SK-N-SH (cell line): Measurements from ENCODE around the gene HHATL. TPM values are rescaled to one million over a fixed set of nuclear protein-coding genes. Genes with fewer than 3 reads are reported as not detected.

ENCODE experiments used
- CTCF ChIA-PET: fragments of 300-600, 350-600 bp; formaldehyde crosslinking; extraction: SDS; loops from one replicate; lab custom pipeline; 2021; lab: Yijun Ruan, JAX
- POLR2A ChIA-PET: fragments of 350-600 bp; sonication (Branson Sonifier 250); formaldehyde crosslinking; extraction: SDS; loops from one replicate; lab custom pipeline; 2020; ENCODE audit warnings: antibody characterized with exemption, inconsistent platforms; lab: Yijun Ruan, JAX
- DNase-seq: peaks from one replicate; pipeline ENCODE4 v3.0.0; 2012
- H2AFZ ChIP-seq: fragments of 200-600 bp; sonication (generic); 2 replicates; pipeline ENCODE4 v1.8.1; 2016; ENCODE audit warnings: antibody characterized with exemption, mild to moderate bottlenecking, low read depth
- H3F3A ChIP-seq: fragments of 200-600 bp; sonication (generic); replicated peaks from 2 replicates; pipeline ENCODE3; 2016; ENCODE audit warnings: antibody characterized with exemption, mild to moderate bottlenecking; ENCODE audit not compliant: insufficient read depth
- H3K27ac ChIP-seq, 2 experiments: fragments of 200-500 bp in 1 of 2; fragments of 200-600 bp in 1 of 2; sonication (Bioruptor generic) in 1 of 2; sonication (generic), shearing (Covaris generic) in 1 of 2; 2 replicates each; pipeline versions ENCODE4 v1.5.1 to v1.6.1; 2014 to 2016; ENCODE audit warnings: low read depth in 2 of 2, inconsistent platforms in 1 of 2, low read length in 1 of 2, mild to moderate bottlenecking in 1 of 2, mixed read lengths in 1 of 2
- H3K27me3 ChIP-seq: fragments of 200-600 bp; sonication (generic), shearing (Covaris generic); 2 replicates; pipeline ENCODE4 v1.6.1; 2016; ENCODE audit warnings: mixed run types; ENCODE audit not compliant: insufficient read depth
- H3K36me3 ChIP-seq, 2 experiments: fragments of 200-500 bp in 1 of 2; fragments of 200-600 bp in 1 of 2; sonication (Bioruptor generic) in 1 of 2; sonication (generic) in 1 of 2; replicated peaks in 1 of 2; 2 replicates each; pipeline versions ENCODE3 to v1.5.1; 2014 to 2016; ENCODE audit warnings: low read length in 1 of 2, mild to moderate bottlenecking in 1 of 2; ENCODE audit not compliant: insufficient read depth in 2 of 2, control insufficient read depth in 1 of 2
- H3K4me1 ChIP-seq, 2 experiments: fragments of 200-500 bp in 1 of 2; fragments of 200-600 bp in 1 of 2; sonication (Bioruptor generic) in 1 of 2; sonication (generic), shearing (Covaris generic) in 1 of 2; 2 replicates each; pipeline versions ENCODE4 v1.5.1 to v1.6.1; 2014 to 2016; ENCODE audit warnings: low read depth in 1 of 2, low read length in 1 of 2, mixed run types in 1 of 2; ENCODE audit not compliant: insufficient read depth in 2 of 2, control insufficient read depth in 1 of 2
- H3K4me2 ChIP-seq: fragments of 200-600 bp; sonication (generic), shearing (Covaris generic); 2 replicates; pipeline ENCODE4 v1.6.1; 2017; ENCODE audit warnings: mixed run types
- H3K4me3 ChIP-seq, 2 experiments: fragments of 200-500 bp in 1 of 2; fragments of 200-600 bp in 1 of 2; sonication (Bioruptor generic) in 1 of 2; sonication (generic), shearing (Covaris generic) in 1 of 2; 2 replicates each; pipeline versions ENCODE4 v1.5.1 to v1.8.1; 2014 to 2016; ENCODE audit warnings: low read depth in 2 of 2, inconsistent platforms in 1 of 2, low read length in 1 of 2, mild to moderate bottlenecking in 1 of 2, mixed read lengths in 1 of 2, moderate library complexity in 1 of 2
- H3K79me2 ChIP-seq: fragments of 200-600 bp; sonication (generic); 2 replicates; pipeline ENCODE4 v1.8.1; 2017; ENCODE audit warnings: mild to moderate bottlenecking; ENCODE audit not compliant: insufficient read depth
- H3K9ac ChIP-seq: fragments of 200-600 bp; sonication (generic); 2 replicates; pipeline ENCODE4 v1.6.1; 2017; ENCODE audit warnings: mixed run types
- H3K9me2 ChIP-seq: fragments of 200-600 bp; sonication (generic); 2 replicates; pipeline ENCODE4 v1.6.1; 2017; ENCODE audit warnings: mixed run types
- H3K9me3 ChIP-seq: fragments of 200-600 bp; sonication (generic); 2 replicates; pipeline ENCODE4 v1.6.1; 2017; ENCODE audit warnings: mixed run types, mild to moderate bottlenecking, moderate library complexity
- H4K20me1 ChIP-seq: fragments of 200-600 bp; sonication (generic); 2 replicates; pipeline ENCODE4 v1.6.1; 2017; ENCODE audit warnings: mild to moderate bottlenecking, mixed run types; ENCODE audit not compliant: insufficient read depth
- CHD2 ChIP-seq: fragments of 150-350 bp; IDR thresholded peaks from 2 replicates; pipeline ENCODE4 v1.6.1; 2018; ENCODE audit warnings: low read length; ENCODE audit not compliant: partially characterized antibody
- EZH2phosphoT487 ChIP-seq: fragments of 200-600 bp; sonication (generic); IDR thresholded peaks from 2 replicates; pipeline ENCODE4 v1.6.1; 2017; ENCODE audit warnings: low read depth, mixed run types, mild to moderate bottlenecking, antibody characterized with exemption, moderate library complexity, borderline replicate concordance
- FOSL2 ChIP-seq: IDR thresholded peaks from 2 replicates; pipeline ENCODE4 v1.4.0; 2012; ENCODE audit warnings: low read depth, mild to moderate bottlenecking, moderate library complexity, borderline replicate concordance
- JUND ChIP-seq: IDR thresholded peaks from 2 replicates; pipeline ENCODE4 v1.4.0; 2012
- NRF1 ChIP-seq: IDR thresholded peaks from 2 replicates; pipeline ENCODE4 v1.6.1; 2012; ENCODE audit warnings: low read depth, mild to moderate bottlenecking, low read length
- RCOR1 ChIP-seq: fragments of 150-350 bp; IDR thresholded peaks from 2 replicates; pipeline ENCODE4 v1.6.1; 2017; ENCODE audit warnings: antibody characterized with exemption, low read length
- RFX5 ChIP-seq: IDR thresholded peaks from 2 replicates; pipeline ENCODE4 v1.6.1; 2012; ENCODE audit warnings: mild to moderate bottlenecking, improper control_type of control experiment, low read length
- RXRA ChIP-seq: IDR thresholded peaks from 2 replicates; pipeline ENCODE4 v1.4.0; 2012; ENCODE audit warnings: low read depth, mild to moderate bottlenecking, borderline replicate concordance
- SMC3 ChIP-seq: IDR thresholded peaks from 2 replicates; pipeline ENCODE4 v1.6.1; 2012; ENCODE audit warnings: low read depth, low read length, improper control_type of control experiment
- YY1 ChIP-seq: IDR thresholded peaks from 2 replicates; pipeline ENCODE4 v1.4.0; 2012; ENCODE audit warnings: low read depth, mild to moderate bottlenecking
- WGBS: methylation state at CpG from one replicate; pipeline ENCODE4 v1.1.6; 2017; ENCODE audit warnings: low lambda C conversion rate; 5-methylcytosine and 5-hydroxymethylcytosine counted together
- polyA plus RNA-seq, 3 experiments: library from polyadenylated mRNA; depleted of rRNA; stranded (reverse); fragments of >200 nt; gene quantifications; 2 replicates each; pipeline ENCODE4 v1.2.3, GENCODE V29; 2012
- TF ChIP-seq, protein P1 (sequence below): IDR thresholded peaks from 2 replicates; pipeline ENCODE4; 2012
- TF ChIP-seq, protein P2 (sequence below): IDR thresholded peaks from 2 replicates; pipeline ENCODE4 v1.4.0; 2012; ENCODE audit warnings: low read depth
- TF ChIP-seq, protein P3 (sequence below): fragments of 150-350 bp; IDR thresholded peaks from 2 replicates; pipeline ENCODE4 v1.6.1; 2017; ENCODE audit warnings: antibody characterized with exemption, low read length, low read depth, borderline replicate concordance
- TF ChIP-seq, protein P4 (sequence below): fragments of 200-600 bp; sonication (generic); IDR thresholded peaks from 2 replicates; pipeline ENCODE4 v1.6.1; 2017; ENCODE audit warnings: antibody characterized with exemption, mild to moderate bottlenecking, moderate library complexity
- TF ChIP-seq, protein P5 (sequence below): IDR thresholded peaks from 2 replicates; pipeline ENCODE4 v1.4.0; 2012; ENCODE audit warnings: low read depth, borderline replicate concordance

HHATL gene
- polyA plus RNA-seq, 1 of the 3 experiments (the other 2 are of a cell fraction): not detected

DNA sequence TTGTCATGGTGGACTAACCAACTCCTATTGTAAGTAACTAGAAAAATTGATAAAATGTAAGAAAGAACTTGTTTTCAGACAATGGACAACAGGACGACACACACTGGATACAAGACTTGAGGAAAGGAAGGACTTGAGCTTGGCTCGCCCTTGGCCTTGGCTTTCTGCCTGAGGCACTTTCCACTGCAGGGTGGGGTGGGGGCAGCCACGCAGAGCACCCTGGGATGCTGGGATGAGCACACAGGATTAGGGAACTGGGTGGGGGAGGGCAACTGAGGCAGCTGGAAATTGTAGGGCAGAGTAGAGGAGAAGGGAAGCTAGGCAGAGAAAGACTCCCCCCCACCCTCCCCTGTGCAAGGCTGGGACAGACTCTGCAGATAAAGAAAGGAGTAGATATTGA, 25.5 kb upstream of the HHATL start:
- H3K36me3 ChIP-seq: no peaks in the 10 kb centered on the region
- no peak overlapping the region for H3K9ac ChIP-seq
- no peaks in the 10 kb centered on the region for H3K9me3 ChIP-seq
- WGBS: 63% methylated on average over 2 of the region's 3 CpGs
- ChIA-PET CTCF (no interaction called here), POLR2A (no interaction called here)
- no peak for TF ChIP-seq NRF1
- no peak for TF ChIP-seq YY1
- TF ChIP-seq, protein P1, sequence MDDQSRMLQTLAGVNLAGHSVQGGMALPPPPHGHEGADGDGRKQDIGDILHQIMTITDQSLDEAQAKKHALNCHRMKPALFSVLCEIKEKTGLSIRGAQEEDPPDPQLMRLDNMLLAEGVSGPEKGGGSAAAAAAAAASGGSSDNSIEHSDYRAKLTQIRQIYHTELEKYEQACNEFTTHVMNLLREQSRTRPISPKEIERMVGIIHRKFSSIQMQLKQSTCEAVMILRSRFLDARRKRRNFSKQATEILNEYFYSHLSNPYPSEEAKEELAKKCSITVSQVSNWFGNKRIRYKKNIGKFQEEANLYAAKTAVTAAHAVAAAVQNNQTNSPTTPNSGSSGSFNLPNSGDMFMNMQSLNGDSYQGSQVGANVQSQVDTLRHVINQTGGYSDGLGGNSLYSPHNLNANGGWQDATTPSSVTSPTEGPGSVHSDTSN: no peak
- no peak for TF ChIP-seq SMC3
- no peak for TF ChIP-seq FOSL2
- TF ChIP-seq, protein P2, sequence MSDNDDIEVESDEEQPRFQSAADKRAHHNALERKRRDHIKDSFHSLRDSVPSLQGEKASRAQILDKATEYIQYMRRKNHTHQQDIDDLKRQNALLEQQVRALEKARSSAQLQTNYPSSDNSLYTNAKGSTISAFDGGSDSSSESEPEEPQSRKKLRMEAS: no peak
- peaks cover 4% of the 10 kb centered on the region; the same call in 1 of the 2 replicates for H3K27me3 ChIP-seq
- no peak overlapping the region for H2AFZ ChIP-seq
- no peaks in the 10 kb centered on the region for H3K79me2 ChIP-seq
- DNase-seq: no peak
- H3K4me1 ChIP-seq: peaks cover 0 to 12% of the 10 kb centered on the region in 2 experiments; a peak in 1 of 4 replicates
- no peak overlapping the region for H3K4me3 ChIP-seq
- no peaks in the 10 kb centered on the region for H3F3A ChIP-seq
- H3K9me2 ChIP-seq: no peaks in the 10 kb centered on the region
- H4K20me1 ChIP-seq: no peaks in the 10 kb centered on the region
- H3K27ac ChIP-seq: no peak overlapping the region
- H3K4me2 ChIP-seq: no peak overlapping the region

DNA sequence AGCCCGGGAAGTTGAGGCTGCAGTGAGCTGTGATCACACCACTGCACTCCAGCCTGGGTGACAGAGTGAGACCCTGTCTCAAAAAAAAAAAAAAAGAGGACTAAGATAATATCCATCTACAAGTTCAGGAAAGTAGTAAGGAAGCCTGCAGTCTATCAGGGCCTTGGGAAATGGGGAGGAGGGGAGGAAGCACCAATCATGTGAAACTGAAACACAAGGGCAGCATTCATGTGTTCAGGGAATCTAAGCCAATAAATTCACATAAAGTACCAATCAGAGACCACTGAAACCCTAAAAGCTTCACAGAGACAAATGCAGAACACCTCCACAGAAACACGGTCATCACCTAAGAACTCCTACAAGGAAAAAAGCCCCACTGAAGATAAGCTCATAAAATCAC, 22.9 kb upstream of the HHATL start:
- DNase-seq: no peak
- Histone ChIP-seq H3F3A (no peaks in the 10 kb centered on the region), H2AFZ (no peak overlapping the region), H3K36me3 (no peaks in the 10 kb centered on the region), H3K4me2 (no peak overlapping the region), H3K4me3 (no peak overlapping the region), H3K27me3 (peaks cover 4% of the 10 kb centered on the region; the same call in 1 of the 2 replicates), H3K9ac (no peak overlapping the region), H3K27ac (no peak overlapping the region), H3K4me1 (peaks cover 0 to 12% of the 10 kb centered on the region in 2 experiments; a peak in 1 of 4 replicates), H3K9me2 (no peaks in the 10 kb centered on the region), H4K20me1 (no peaks in the 10 kb centered on the region), H3K79me2 (no peaks in the 10 kb centered on the region), H3K9me3 (no peaks in the 10 kb centered on the region)
- ChIA-PET POLR2A (no interaction called here), CTCF (no interaction called here)
- 32% methylated on average over 2 of the region's 2 CpGs for WGBS
- TF ChIP-seq, protein P3, sequence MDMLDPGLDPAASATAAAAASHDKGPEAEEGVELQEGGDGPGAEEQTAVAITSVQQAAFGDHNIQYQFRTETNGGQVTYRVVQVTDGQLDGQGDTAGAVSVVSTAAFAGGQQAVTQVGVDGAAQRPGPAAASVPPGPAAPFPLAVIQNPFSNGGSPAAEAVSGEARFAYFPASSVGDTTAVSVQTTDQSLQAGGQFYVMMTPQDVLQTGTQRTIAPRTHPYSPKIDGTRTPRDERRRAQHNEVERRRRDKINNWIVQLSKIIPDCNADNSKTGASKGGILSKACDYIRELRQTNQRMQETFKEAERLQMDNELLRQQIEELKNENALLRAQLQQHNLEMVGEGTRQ: no peak
- TF ChIP-seq RXRA: no peak
- TF ChIP-seq, protein P4, sequence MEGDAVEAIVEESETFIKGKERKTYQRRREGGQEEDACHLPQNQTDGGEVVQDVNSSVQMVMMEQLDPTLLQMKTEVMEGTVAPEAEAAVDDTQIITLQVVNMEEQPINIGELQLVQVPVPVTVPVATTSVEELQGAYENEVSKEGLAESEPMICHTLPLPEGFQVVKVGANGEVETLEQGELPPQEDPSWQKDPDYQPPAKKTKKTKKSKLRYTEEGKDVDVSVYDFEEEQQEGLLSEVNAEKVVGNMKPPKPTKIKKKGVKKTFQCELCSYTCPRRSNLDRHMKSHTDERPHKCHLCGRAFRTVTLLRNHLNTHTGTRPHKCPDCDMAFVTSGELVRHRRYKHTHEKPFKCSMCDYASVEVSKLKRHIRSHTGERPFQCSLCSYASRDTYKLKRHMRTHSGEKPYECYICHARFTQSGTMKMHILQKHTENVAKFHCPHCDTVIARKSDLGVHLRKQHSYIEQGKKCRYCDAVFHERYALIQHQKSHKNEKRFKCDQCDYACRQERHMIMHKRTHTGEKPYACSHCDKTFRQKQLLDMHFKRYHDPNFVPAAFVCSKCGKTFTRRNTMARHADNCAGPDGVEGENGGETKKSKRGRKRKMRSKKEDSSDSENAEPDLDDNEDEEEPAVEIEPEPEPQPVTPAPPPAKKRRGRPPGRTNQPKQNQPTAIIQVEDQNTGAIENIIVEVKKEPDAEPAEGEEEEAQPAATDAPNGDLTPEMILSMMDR: no peak
- no peak for TF ChIP-seq RCOR1
- TF ChIP-seq, protein P2: no peak
- no peak for TF ChIP-seq YY1
- TF ChIP-seq CHD2: no peak
- TF ChIP-seq, protein P5, sequence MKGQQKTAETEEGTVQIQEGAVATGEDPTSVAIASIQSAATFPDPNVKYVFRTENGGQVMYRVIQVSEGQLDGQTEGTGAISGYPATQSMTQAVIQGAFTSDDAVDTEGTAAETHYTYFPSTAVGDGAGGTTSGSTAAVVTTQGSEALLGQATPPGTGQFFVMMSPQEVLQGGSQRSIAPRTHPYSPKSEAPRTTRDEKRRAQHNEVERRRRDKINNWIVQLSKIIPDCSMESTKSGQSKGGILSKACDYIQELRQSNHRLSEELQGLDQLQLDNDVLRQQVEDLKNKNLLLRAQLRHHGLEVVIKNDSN: no peak
- TF ChIP-seq EZH2phosphoT487: no peak
- TF ChIP-seq JUND: no peak
- no peak for TF ChIP-seq RFX5
